Tibial artery (tissue), 4 donors: ENCODE results near the gene MRPS17.
A peak's percentile ranks its signal among the peaks of the same experiment; 100 is the strongest.

Experiments used
- DNase-seq, 2 donors: peaks; one replicate each; pipeline ENCODE4 v3.0.0-alpha.2; 2019
- H3K27ac ChIP-seq, 2 donors: fragments of 200-600 bp; sonication (generic) in 1 of 2; 1 replicate in 1 of 2; 2 replicates in 1 of 2; pipeline ENCODE4 v1.5.1; 2018 to 2019; ENCODE audit warnings: mild to moderate bottlenecking in 1 of 2
- H3K27me3 ChIP-seq, 2 donors: fragments of 200-600 bp; sonication (generic) in 1 of 2; one replicate each; pipeline versions ENCODE4 v1.5.1 to v1.6.0; 2016 to 2019
- H3K36me3 ChIP-seq, 3 donors: fragments of 200-600 bp; sonication (generic) in 2 of 3; one replicate each; pipeline ENCODE4 v1.5.1; 2016 to 2019; ENCODE audit warnings: mild to moderate bottlenecking in 2 of 3
- H3K4me1 ChIP-seq, 4 donors: fragments of 200-600 bp; sonication (generic) in 2 of 4; 1 replicate in 3 of 4; 2 replicates in 1 of 4; pipeline ENCODE4 v1.5.1; 2016 to 2019
- H3K4me3 ChIP-seq, 2 donors: fragments of 200-600 bp; sonication (generic) in 1 of 2; 1 replicate in 1 of 2; 2 replicates in 1 of 2; pipeline ENCODE4 v1.5.1; 2018 to 2019; ENCODE audit warnings: mild to moderate bottlenecking in 2 of 2
- H3K9me3 ChIP-seq, 3 donors: fragments of 200-600 bp; sonication (generic) in 1 of 3; one replicate each; pipeline ENCODE4 v1.5.1; 2016 to 2019
- CTCF ChIP-seq, 2 experiments: fragments of 200-600 bp in 1 of 2; fragments of 450-650 bp in 1 of 2; IDR thresholded peaks; one replicate each; pipeline ENCODE4 v1.5.1; 2017 to 2019; ENCODE audit warnings: antibody characterized with exemption in 2 of 2, mild to moderate bottlenecking in 1 of 2, moderate library complexity in 1 of 2
- intact Hi-C: fragments of 100-400 bp; cut with DNase I; formaldehyde crosslinking; loops from one replicate; pipeline ENCODE4 v1.15.0; 2023; ENCODE audit warnings: low total_unique reads

MRPS17 gene

GRCh38 chr7:55965100-55965470 lies 13.4 kb downstream of the MRPS17 start:
- TF ChIP-seq CTCF (IDR thresholded peaks at IDR 0.05), result no peak
- H3K27me3 ChIP-seq, result no peaks in the 10 kb centered on the region
- H3K27ac ChIP-seq, result peak overlapping the region; percentile 94 to 97
- H3K9me3 ChIP-seq, result no peaks in the 10 kb centered on the region
- H3K36me3 ChIP-seq, result peaks cover 0 to 23% (median 0%) of the 10 kb centered on the region in 3 donors
- no peak for DNase-seq
- peak overlapping the region; percentile 72 to 88 for H3K4me3 ChIP-seq
- intact Hi-C loops, result loop anchor here (10.0 kb wide), 1 partner anchor 80 kb away; the partner anchor contains the start of gene ZNF713
- peaks cover 0 to 29% (median 16%) of the 10 kb centered on the region in 4 donors for H3K4me1 ChIP-seq

DNA sequence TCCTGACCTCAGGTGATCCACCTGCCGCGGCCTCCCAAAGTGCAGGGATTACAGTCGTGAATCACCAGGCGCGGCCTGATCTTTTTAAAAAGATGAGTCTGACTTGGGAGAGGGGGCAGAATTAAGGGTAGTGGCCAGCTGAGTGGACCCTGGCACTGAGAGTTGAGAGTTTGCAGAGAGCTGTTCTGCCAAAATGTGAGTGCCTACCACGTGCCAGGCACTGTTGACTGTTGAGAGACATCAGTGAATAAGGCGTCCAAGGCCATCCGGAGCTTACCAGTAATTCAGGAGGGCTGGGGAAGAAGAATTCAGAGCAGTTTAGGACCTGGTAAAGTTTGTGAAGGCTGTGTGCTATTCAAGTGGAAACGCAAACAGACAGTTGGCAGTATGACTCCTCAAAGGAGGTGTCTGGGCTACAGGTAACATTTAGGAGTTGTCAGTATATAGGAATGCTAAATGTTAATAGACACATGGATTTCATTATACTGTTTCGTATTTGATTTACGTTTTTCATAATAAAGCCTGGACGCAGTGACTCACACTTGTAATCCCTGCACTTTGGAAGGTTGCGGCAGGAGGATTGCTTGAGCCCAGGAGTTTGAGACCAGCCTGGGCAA lies 14.2 kb downstream of the MRPS17 start:
- no peak for DNase-seq
- intact Hi-C loops, result loop anchor here (10.0 kb wide), 1 partner anchor 81 kb away; the partner anchor contains the start of gene ZNF713
- Histone ChIP-seq H3K36me3 (peaks cover 0 to 24% (median 0%) of the 10 kb centered on the region in 3 donors), H3K9me3 (no peaks in the 10 kb centered on the region), H3K4me3 (peak overlapping the region in 1 of 2 donors; percentile 72), H3K27ac (peak overlapping the region; percentile 94 to 97), H3K27me3 (no peaks in the 10 kb centered on the region), H3K4me1 (peaks cover 0 to 29% (median 16%) of the 10 kb centered on the region in 4 donors)
- no peak for TF ChIP-seq CTCF (IDR thresholded peaks at IDR 0.05)

- Histone ChIP-seq H3K27me3 (no peaks in the 10 kb centered on the region), H3K27ac (no peak overlapping the region), H3K4me1 (peaks cover 0 to 29% (median 16%) of the 10 kb centered on the region in 4 donors), H3K9me3 (no peaks in the 10 kb centered on the region), H3K4me3 (no peak overlapping the region), H3K36me3 (peaks cover 0 to 24% (median 0%) of the 10 kb centered on the region in 3 donors)
- DNase-seq, result no peak
- TF ChIP-seq CTCF (IDR thresholded peaks at IDR 0.05), result no peak
- intact Hi-C loops, result loop anchor here (10.0 kb wide), 1 partner anchor 82 kb away; the partner anchor contains the start of gene ZNF713
Observed at GRCh38 chr7:55966851-55967250, 15.2 kb downstream of the MRPS17 start.

DNA sequence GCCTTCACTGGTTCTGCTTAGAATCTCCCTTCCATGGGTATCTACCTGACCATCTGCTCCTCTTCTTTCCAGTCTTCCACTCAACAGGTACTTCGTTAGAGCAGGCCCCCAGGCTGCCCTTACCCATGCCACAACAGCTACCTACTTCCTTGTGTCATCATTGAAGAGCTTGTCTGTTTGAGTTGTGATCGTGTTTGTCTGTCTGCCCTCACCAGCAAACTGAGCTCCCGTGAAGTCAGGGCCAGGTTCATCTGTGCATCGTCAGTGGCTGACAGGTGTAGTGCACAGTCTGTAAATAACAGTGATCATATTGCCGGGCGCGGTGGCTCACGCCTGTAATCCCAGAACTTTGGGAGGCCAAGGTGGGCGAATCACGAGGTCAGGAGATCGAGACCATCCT lies 17.7 kb downstream of the MRPS17 start:
- Histone ChIP-seq H3K9me3 (no peaks in the 10 kb centered on the region), H3K4me1 (peaks cover 0 to 22% (median 13%) of the 10 kb centered on the region in 4 donors), H3K4me3 (no peak overlapping the region), H3K27me3 (no peaks in the 10 kb centered on the region), H3K36me3 (peaks cover 0 to 24% (median 0%) of the 10 kb centered on the region in 3 donors), H3K27ac (no peak overlapping the region)
- no peak for TF ChIP-seq CTCF (IDR thresholded peaks at IDR 0.05)
- intact Hi-C loops, result loop anchor here (10.0 kb wide), 1 partner anchor 85 kb away; the partner anchor contains the start of gene ZNF713
- no peak for DNase-seq

- H3K4me1 ChIP-seq, result peaks cover 0 to 17% (median 9%) of the 10 kb centered on the region in 4 donors
- TF ChIP-seq CTCF (IDR thresholded peaks at IDR 0.05), result no peak
- H3K4me3 ChIP-seq, result no peak overlapping the region
- no peak overlapping the region for H3K27ac ChIP-seq
- intact Hi-C loops, result no loop called here
- no peaks in the 10 kb centered on the region for H3K27me3 ChIP-seq
- peaks cover 0 to 24% (median 0%) of the 10 kb centered on the region in 3 donors for H3K36me3 ChIP-seq
- no peaks in the 10 kb centered on the region for H3K9me3 ChIP-seq
- DNase-seq, result no peak
Observed at GRCh38 chr7:55970561-55970960, 18.9 kb downstream of the MRPS17 start.
